Measurements from ENCODE around the gene RUNX1.

The RUNX1 gene

GRCh38 chr21:35035116-35035515 lies 14.0 kb downstream of the RUNX1 start:
- DNase-seq, result no peak

GRCh38 chr21:35034203-35034926 lies 14.7 kb downstream of the RUNX1 start:
- DNase-seq, result no peak

GRCh38 chr21:35032474-35033263 lies 16.4 kb downstream of the RUNX1 start:
- no peak for DNase-seq

GRCh38 chr21:35028451-35028978 lies 20.6 kb downstream of the RUNX1 start:
- DNase-seq, result no peak

- DNase-seq, result no peak
Observed at GRCh38 chr21:35027563-35028450, 21.3 kb downstream of the RUNX1 start.

GRCh38 chr21:35026617-35027562 lies 22.2 kb downstream of the RUNX1 start:
- peak; percentile 73 to 79 for DNase-seq

- no peak for DNase-seq
Observed at GRCh38 chr21:35026153-35026500, 23.0 kb downstream of the RUNX1 start.

GRCh38 chr21:35025206-35026152 lies 23.6 kb downstream of the RUNX1 start:
- no peak for DNase-seq

- DNase-seq, result no peak
Observed at GRCh38 chr21:35024513-35024912, 24.6 kb downstream of the RUNX1 start.

GRCh38 chr21:35024071-35024420 lies 25.1 kb downstream of the RUNX1 start:
- DNase-seq, result no peak

- DNase-seq, result no peak
Observed at GRCh38 chr21:35023396-35024070, 25.6 kb downstream of the RUNX1 start.

- DNase-seq, result no peak
Observed at GRCh38 chr21:35021546-35021945, 27.6 kb downstream of the RUNX1 start.

GRCh38 chr21:35020902-35021301 lies 28.2 kb downstream of the RUNX1 start:
- DNase-seq, result no peak

GRCh38 chr21:35020436-35020835 lies 28.7 kb downstream of the RUNX1 start:
- DNase-seq, result peak in 1 of 2 experiments; percentile 60

GRCh38 chr21:35019631-35020032 lies 29.5 kb downstream of the RUNX1 start:
- no peak for DNase-seq

GRCh38 chr21:35017256-35017655 lies 31.8 kb downstream of the RUNX1 start:
- no peak for DNase-seq

- DNase-seq, result no peak
Observed at GRCh38 chr21:35016517-35017188, 32.4 kb downstream of the RUNX1 start.

GRCh38 chr21:35016071-35016470 lies 33.0 kb downstream of the RUNX1 start:
- no peak for DNase-seq

- no peak for DNase-seq
Observed at GRCh38 chr21:35015435-35016024, 33.6 kb downstream of the RUNX1 start.

Measured in stimulated activated CD4-positive, alpha-beta T cell treated with anti-CD3 and anti-CD28 coated beads, Interleukin-4, amount 100 ng/mL, for 4 hours (primary cell).